GM18861 (cell line): ENCODE data around the gene MTMR3.

ENCODE experiments used
- ATAC-seq: cut with Tn5 transposase; IDR thresholded peaks from one replicate; pipeline ENCODE4 v1.9.1; 2021; ENCODE audit not compliant: unreplicated experiment

Gene MTMR3

GRCh38 chr22:29867851-29868250 is 15.1 kb upstream of the MTMR3 start:
- ATAC-seq: no peak

GRCh38 chr22:29870574-29870973 is 12.4 kb upstream of the MTMR3 start:
- ATAC-seq: no peak

GRCh38 chr22:29871684-29872083 is 11.3 kb upstream of the MTMR3 start:
- ATAC-seq: no peak

- ATAC-seq: no peak
Observed at GRCh38 chr22:29872144-29872893, 10.7 kb upstream of the MTMR3 start.

- ATAC-seq: no peak
Observed at GRCh38 chr22:29872989-29873388, 10.0 kb upstream of the MTMR3 start.

GRCh38 chr22:29873943-29874342 is 9.0 kb upstream of the MTMR3 start:
- no peak for ATAC-seq

GRCh38 chr22:29877620-29878019 is 5.4 kb upstream of the MTMR3 start:
- ATAC-seq: no peak

GRCh38 chr22:29879753-29880152 is 3.2 kb upstream of the MTMR3 start:
- no peak for ATAC-seq

GRCh38 chr22:29882716-29883044 is 294 bp upstream of the MTMR3 start:
- peak; percentile 52 for ATAC-seq

- ATAC-seq: no peak
Observed at GRCh38 chr22:29883775-29884097, 762 bp downstream of the MTMR3 start.

GRCh38 chr22:29885610-29886009 is 2.6 kb downstream of the MTMR3 start:
- no peak for ATAC-seq

GRCh38 chr22:29886596-29886995 is 3.6 kb downstream of the MTMR3 start:
- no peak for ATAC-seq

GRCh38 chr22:29887358-29887757 is 4.4 kb downstream of the MTMR3 start:
- no peak for ATAC-seq

- no peak for ATAC-seq
Observed at GRCh38 chr22:29890760-29891159, 7.8 kb downstream of the MTMR3 start.

- no peak for ATAC-seq
Observed at GRCh38 chr22:29892315-29893156, 9.6 kb downstream of the MTMR3 start.

GRCh38 chr22:29901354-29901753 is 18.4 kb downstream of the MTMR3 start:
- ATAC-seq: no peak

GRCh38 chr22:29903371-29903770 is 20.4 kb downstream of the MTMR3 start:
- no peak for ATAC-seq

GRCh38 chr22:29904020-29904419 is 21.0 kb downstream of the MTMR3 start:
- ATAC-seq: no peak

- ATAC-seq: no peak
Observed at GRCh38 chr22:29907753-29908515, 25.0 kb downstream of the MTMR3 start.

GRCh38 chr22:29912141-29912540 is 29.2 kb downstream of the MTMR3 start:
- no peak for ATAC-seq

- ATAC-seq: no peak
Observed at GRCh38 chr22:29912605-29913398, 29.8 kb downstream of the MTMR3 start.
